Neural cell (in vitro differentiated cells): ENCODE data around the gene PIP5K1B.

Source experiments
- CTCF ChIP-seq: fragments of 450-650 bp; IDR thresholded peaks from 2 replicates; pipeline ENCODE4 v1.5.1; 2014; ENCODE audit warnings: antibody characterized with exemption, mild to moderate bottlenecking, moderate library complexity; ENCODE audit not compliant: poor library complexity, severe bottlenecking
- EP300 ChIP-seq: fragments of 450-650 bp; conservative IDR thresholded peaks from 2 replicates; pipeline ENCODE4 v1.6.1; 2014; ENCODE audit warnings: antibody characterized with exemption, mild to moderate bottlenecking, moderate library complexity; ENCODE audit not compliant: poor library complexity, severe bottlenecking
- EZH2 ChIP-seq: fragments of 200-600, 300-800 bp; shearing (Covaris generic), sonication (generic); IDR thresholded peaks from 2 replicates; pipeline ENCODE4 v1.6.1; 2014; ENCODE audit warnings: antibody characterized with exemption, low read length, borderline replicate concordance, mild to moderate bottlenecking; ENCODE audit not compliant: insufficient read depth, poor library complexity, severe bottlenecking
- POLR2AphosphoS5 ChIP-seq: IDR thresholded peaks from 2 replicates; pipeline ENCODE4 v1.6.1; 2012
- RAD21 ChIP-seq: fragments of 450-650 bp; conservative IDR thresholded peaks from 2 replicates; pipeline ENCODE4 v1.6.1; 2014; ENCODE audit warnings: antibody characterized with exemption, mild to moderate bottlenecking, moderate library complexity
- TAF1 ChIP-seq: IDR thresholded peaks from 2 replicates; pipeline ENCODE4 v1.6.1; 2012; ENCODE audit warnings: low read depth

DNA sequence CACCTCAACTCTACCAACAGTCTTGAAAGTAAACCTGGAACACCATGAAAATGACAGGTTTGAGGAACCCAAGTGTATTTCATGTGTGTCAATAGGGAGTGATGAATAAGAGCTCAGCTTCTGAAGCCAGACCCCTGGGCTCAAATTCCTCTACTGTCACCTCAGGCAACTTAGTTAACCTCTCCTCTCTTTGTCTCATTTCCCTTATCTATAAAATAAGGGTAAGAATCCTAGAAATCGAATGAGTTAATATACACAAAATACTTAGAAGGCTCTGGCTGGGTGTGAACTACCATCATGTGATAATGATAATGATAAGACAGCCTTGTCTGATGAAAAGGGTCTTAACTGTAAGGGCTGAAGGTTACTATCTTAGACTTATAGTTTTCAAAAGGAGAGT, 66.3 kb downstream of the PIP5K1B start:
- no peak for TF ChIP-seq TAF1
- no peak for TF ChIP-seq CTCF
- no peak for TF ChIP-seq EZH2
- TF ChIP-seq RAD21, result no peak
- no peak for TF ChIP-seq POLR2AphosphoS5
- TF ChIP-seq EP300, result no peak
